Stomach (tissue), 9 donors: ENCODE data around the gene MSRB2. TPM values are rescaled to one million over a fixed set of nuclear protein-coding genes. Genes with fewer than 3 reads are reported as not detected.

Source experiments
- DNase-seq, 2 donors: peaks; one replicate each; pipeline versions ENCODE4 v3.0.0 to v3.0.0-alpha.2; 2013 to 2019
- H3K27ac ChIP-seq, 5 donors: fragments of 200-600 bp in 4 of 5; sonication (generic) in 4 of 5; one replicate each; pipeline ENCODE4 v1.5.1; 2013 to 2019; ENCODE audit warnings: mild to moderate bottlenecking in 1 of 5, moderate library complexity in 1 of 5
- H3K27me3 ChIP-seq, 3 donors: fragments of 200-600 bp; sonication (generic); one replicate each; pipeline ENCODE4 v1.5.1; 2017 to 2019; ENCODE audit warnings: mixed run types in 1 of 3
- H3K36me3 ChIP-seq, 4 donors: fragments of 200-600 bp; sonication (generic); 1 replicate in 3 of 4; 2 replicates in 1 of 4; pipeline ENCODE4 v1.5.1; 2016 to 2019
- H3K4me1 ChIP-seq, 4 donors: fragments of 200-600 bp; sonication (generic); one replicate each; pipeline ENCODE4 v1.5.1; 2016 to 2019
- H3K4me3 ChIP-seq, 4 donors: fragments of 200-600 bp; sonication (generic) in 3 of 4; one replicate each; pipeline ENCODE4 v1.5.1; 2016 to 2019; ENCODE audit warnings: mild to moderate bottlenecking in 1 of 4
- H3K9me3 ChIP-seq, 4 donors: fragments of 200-600 bp; sonication (generic); one replicate each; pipeline ENCODE4 v1.5.1; 2016 to 2019
- EP300 ChIP-seq: sonication (generic); formaldehyde crosslinking; IDR thresholded peaks from one replicate; pipeline ENCODE4 v1.6.1; 2017; ENCODE audit warnings: antibody characterized with exemption
- POLR2A ChIP-seq, 4 donors: fragments of 450-650 bp; IDR thresholded peaks; one replicate each; pipeline ENCODE4 v1.6.1; 2016; ENCODE audit warnings: antibody characterized with exemption in 4 of 4, control low read depth in 2 of 4, mild to moderate bottlenecking in 1 of 4, moderate library complexity in 1 of 4
- POLR2AphosphoS5 ChIP-seq, 3 donors: sonication (generic); formaldehyde crosslinking; IDR thresholded peaks; one replicate each; pipeline ENCODE4 v1.6.1; 2016; ENCODE audit warnings: antibody characterized with exemption in 3 of 3
- WGBS, 5 donors: extraction: QIAGEN DNeasy Blood & Tissue Kit in 3 of 5; methylation state at CpG; one replicate each; pipeline versions ENCODE4 v1.1.5 to v1.1.7; 2013 to 2018; 5-methylcytosine and 5-hydroxymethylcytosine counted together
- intact Hi-C: fragments of 100-400 bp; cut with DNase I; formaldehyde crosslinking; loops from one replicate; pipeline ENCODE4 v1.15.1; 2023; ENCODE audit warnings: low total_unique reads
- polyA plus RNA-seq, 3 donors: library from polyadenylated mRNA; stranded (reverse); fragments of 200-250 nt; gene quantifications; one replicate each; pipeline ENCODE4 v1.2.3, GENCODE V29; 2013
- total RNA-seq, 5 donors: library from RNA; depleted of rRNA; stranded (reverse); fragments of >200 nt; gene quantifications; one replicate each; pipeline versions ENCODE4 v1.1.0 to v1.2.3, GENCODE V29; 2014 to 2016
- TF ChIP-seq, protein P1 (sequence below), 7 experiments: fragments of 450-650 bp in 4 of 7; fragments of 200-600 bp in 3 of 7; sonication (generic) in 3 of 7; IDR thresholded peaks; one replicate each; pipeline ENCODE4 v1.5.1; 2016 to 2019; ENCODE audit warnings: antibody characterized with exemption in 7 of 7, control low read depth in 2 of 7, mild to moderate bottlenecking in 1 of 7
- donor health status: healthy with polysubstance abuse.
- donor health status: Bipolar disorder and iron deficiency.
- donor health status: healthy.

The MSRB2 gene
- total and polyA plus RNA-seq, 8 donors, result 2.3 to 35.6 (median 13.5) TPM

DNA sequence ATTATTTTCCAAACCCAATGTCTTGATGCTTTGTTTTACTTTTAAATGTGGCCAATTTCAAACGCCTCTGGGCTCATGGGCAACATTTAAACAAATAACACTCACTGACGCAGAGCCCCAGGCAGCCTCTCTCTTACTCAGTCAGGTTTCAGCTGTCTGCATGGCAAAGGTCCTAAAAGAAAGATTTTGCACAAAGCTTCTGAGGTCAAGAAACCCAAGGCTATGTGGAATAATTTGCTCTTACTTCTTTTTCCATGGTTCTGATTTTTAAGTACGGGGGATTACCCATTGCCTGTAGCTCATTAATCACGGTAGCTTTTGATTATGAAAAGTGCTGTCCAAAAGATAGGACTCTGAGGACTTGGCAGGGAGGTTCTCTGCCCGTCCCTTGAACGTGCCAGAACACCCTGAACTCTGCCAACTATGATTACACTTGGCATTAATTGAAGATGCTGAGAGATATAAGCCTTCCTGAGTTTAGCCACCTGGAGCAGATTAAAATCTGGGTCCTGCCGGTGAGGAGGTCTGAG is 14.1 kb upstream of the MSRB2 start:
- peak in 1 of 2 donors; percentile 49 for DNase-seq
- Histone ChIP-seq H3K27me3 (peaks cover 0 to 22% (median 4%) of the 10 kb centered on the region in 3 donors), H3K9me3 (no peaks in the 10 kb centered on the region), H3K27ac (peak overlapping the region in 1 of 5 donors; percentile 54), H3K4me3 (no peak overlapping the region), H3K36me3 (no peaks in the 10 kb centered on the region), H3K4me1 (peaks cover 0 to 14% (median 6%) of the 10 kb centered on the region in 4 donors)
- intact Hi-C loops, result no loop called here
- WGBS, 5 donors, result 16 to 26% (median 19%) methylated on average over 7 of the region's 7 CpGs
- TF ChIP-seq POLR2A (IDR thresholded peaks at IDR 0.05), result no peak
- peak in 1 of 3 donors; percentile 12 for TF ChIP-seq POLR2AphosphoS5 (IDR thresholded peaks at IDR 0.05)

GRCh38 chr10:23081891-23082290 is 13.5 kb upstream of the MSRB2 start:
- intact Hi-C loops, result no loop called here
- no peaks in the 10 kb centered on the region for H3K9me3 ChIP-seq
- 85 to 91% (median 88%) methylated on average over 4 of the region's 4 CpGs for WGBS, 5 donors
- H3K36me3 ChIP-seq, result no peaks in the 10 kb centered on the region
- no peak for TF ChIP-seq POLR2A (IDR thresholded peaks at IDR 0.05)
- TF ChIP-seq, protein P1, sequence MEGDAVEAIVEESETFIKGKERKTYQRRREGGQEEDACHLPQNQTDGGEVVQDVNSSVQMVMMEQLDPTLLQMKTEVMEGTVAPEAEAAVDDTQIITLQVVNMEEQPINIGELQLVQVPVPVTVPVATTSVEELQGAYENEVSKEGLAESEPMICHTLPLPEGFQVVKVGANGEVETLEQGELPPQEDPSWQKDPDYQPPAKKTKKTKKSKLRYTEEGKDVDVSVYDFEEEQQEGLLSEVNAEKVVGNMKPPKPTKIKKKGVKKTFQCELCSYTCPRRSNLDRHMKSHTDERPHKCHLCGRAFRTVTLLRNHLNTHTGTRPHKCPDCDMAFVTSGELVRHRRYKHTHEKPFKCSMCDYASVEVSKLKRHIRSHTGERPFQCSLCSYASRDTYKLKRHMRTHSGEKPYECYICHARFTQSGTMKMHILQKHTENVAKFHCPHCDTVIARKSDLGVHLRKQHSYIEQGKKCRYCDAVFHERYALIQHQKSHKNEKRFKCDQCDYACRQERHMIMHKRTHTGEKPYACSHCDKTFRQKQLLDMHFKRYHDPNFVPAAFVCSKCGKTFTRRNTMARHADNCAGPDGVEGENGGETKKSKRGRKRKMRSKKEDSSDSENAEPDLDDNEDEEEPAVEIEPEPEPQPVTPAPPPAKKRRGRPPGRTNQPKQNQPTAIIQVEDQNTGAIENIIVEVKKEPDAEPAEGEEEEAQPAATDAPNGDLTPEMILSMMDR (IDR thresholded peaks at IDR 0.05), result peak in 1 of 7 experiments; percentile 16
- H3K27ac ChIP-seq, result no peak overlapping the region
- no peak overlapping the region for H3K4me3 ChIP-seq
- peaks cover 0 to 14% (median 6%) of the 10 kb centered on the region in 4 donors for H3K4me1 ChIP-seq
- no peak for DNase-seq
- peaks cover 0 to 22% (median 4%) of the 10 kb centered on the region in 3 donors for H3K27me3 ChIP-seq

- TF ChIP-seq, protein P1 (IDR thresholded peaks at IDR 0.05), result no peak
- no peak for TF ChIP-seq POLR2A (IDR thresholded peaks at IDR 0.05)
- TF ChIP-seq POLR2AphosphoS5 (IDR thresholded peaks at IDR 0.05), result no peak
- no peak for TF ChIP-seq EP300
- H3K4me1 ChIP-seq, result no peaks in the 10 kb centered on the region
- H3K36me3 ChIP-seq, result no peaks in the 10 kb centered on the region
- no peaks in the 10 kb centered on the region for H3K27me3 ChIP-seq
- no peak overlapping the region for H3K4me3 ChIP-seq
- no peak overlapping the region for H3K27ac ChIP-seq
- intact Hi-C loops, result no loop called here
- DNase-seq, result no peak
- H3K9me3 ChIP-seq, result peaks cover 0 to 4% (median 0%) of the 10 kb centered on the region in 4 donors
These were observed 6.8 kb upstream of the MSRB2 start for GRCh38 chr10:23088609-23089008.

GRCh38 chr10:23094786-23095403 is 484 bp upstream of the MSRB2 start:
- peak overlapping the region; percentile 54 to 69 (median 67) for H3K4me3 ChIP-seq
- WGBS, 5 donors, result 16 to 30% (median 21%) methylated on average over 7 to 8 of the region's 8 CpGs
- DNase-seq, result no peak
- H3K4me1 ChIP-seq, result peaks cover 8 to 35% (median 14%) of the 10 kb centered on the region in 4 donors
- H3K27me3 ChIP-seq, result no peaks in the 10 kb centered on the region
- peak overlapping the region; percentile 86 to 94 (median 92) for H3K27ac ChIP-seq
- H3K36me3 ChIP-seq, result no peaks in the 10 kb centered on the region
- H3K9me3 ChIP-seq, result peaks cover 0 to 16% (median 0%) of the 10 kb centered on the region in 4 donors
- intact Hi-C loops, result no loop called here
- TF ChIP-seq POLR2A (IDR thresholded peaks at IDR 0.05) (no peak), POLR2AphosphoS5 (IDR thresholded peaks at IDR 0.05) (no peak), EP300 (no peak)
- TF ChIP-seq, protein P1 (IDR thresholded peaks at IDR 0.05), result no peak
